SHP77 treated with DMSO at 0.1 percent for 48 hours (cell line): ENCODE data around the gene KRTAP5-8.
"Not testable (repeated sequence)": the region's sequence is repeated elsewhere in the genome, so short reads cannot be mapped to it uniquely, and the experiment has no call there.

Experiments
- DNase-seq: peaks from one replicate; lab custom pipeline; 2025; lab: John Stamatoyannopoulos, UW

The KRTAP5-8 gene

GRCh38 chr11:71575723-71576424, 38.0 kb downstream of the KRTAP5-8 start:
- no peak for DNase-seq

GRCh38 chr11:71576688-71577465, 39.1 kb downstream of the KRTAP5-8 start:
- not testable (repeated sequence) for DNase-seq

- no peak for DNase-seq
Measured at GRCh38 chr11:71577469-71578004, 39.7 kb downstream of the KRTAP5-8 start.

- not testable (repeated sequence) for DNase-seq
Measured at GRCh38 chr11:71579513-71579912, 41.7 kb downstream of the KRTAP5-8 start.

GRCh38 chr11:71580057-71581003, 42.5 kb downstream of the KRTAP5-8 start:
- peak; percentile 59 for DNase-seq

- DNase-seq = no peak
Measured at GRCh38 chr11:71581826-71582225, 44.0 kb downstream of the KRTAP5-8 start.

GRCh38 chr11:71582309-71582895, 44.6 kb downstream of the KRTAP5-8 start, which contains the start of gene KRTAP5-11:
Gene KRTAP5-11, minus strand, starts transcription at chr11:71582875. Its CDS starts 38 bp downstream, at chr11:71582837.
- DNase-seq = no peak

- DNase-seq = not testable (repeated sequence)
Measured at GRCh38 chr11:71582969-71583368, 45.1 kb downstream of the KRTAP5-8 start.

GRCh38 chr11:71585673-71586072, 47.8 kb downstream of the KRTAP5-8 start:
- not testable (repeated sequence) for DNase-seq

GRCh38 chr11:71588314-71588713, 50.5 kb downstream of the KRTAP5-8 start:
- DNase-seq = not testable (repeated sequence)
